T-helper 9 cell (primary cell): ENCODE data around the gene FOXK2.
"Not testable (repeated sequence)": the region's sequence is repeated elsewhere in the genome, so short reads cannot be mapped to it uniquely, and the experiment has no call there.

ENCODE experiments used
- DNase-seq: peaks from one replicate; pipeline ENCODE4 v3.0.0-alpha.2; 2020

FOXK2 gene

DNA sequence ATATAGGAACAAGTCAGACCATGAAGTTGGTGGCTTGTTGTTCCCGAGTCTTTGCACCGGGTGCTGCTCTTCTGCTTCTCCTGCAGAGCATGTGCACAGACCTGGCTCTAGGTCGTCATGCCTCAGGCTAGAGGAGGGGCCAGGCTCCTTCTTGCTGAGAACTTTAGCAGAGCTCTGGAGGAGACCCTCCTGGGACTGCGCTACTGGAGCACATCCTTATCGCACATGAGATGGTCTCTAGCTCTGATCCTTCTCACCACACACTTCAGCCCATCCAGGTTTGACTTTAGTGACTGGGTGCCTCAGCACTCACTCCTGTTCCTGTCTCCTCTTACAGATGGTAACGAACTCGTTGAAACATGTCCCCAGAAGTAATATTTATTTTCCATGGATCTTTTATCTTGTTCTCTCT lies 14.9 kb downstream of the FOXK2 start:
- no peak for DNase-seq

- no peak for DNase-seq
These were observed 17.1 kb downstream of the FOXK2 start for GRCh38 chr17:82536512-82537201.

GRCh38 chr17:82537228-82537627 lies 17.7 kb downstream of the FOXK2 start:
- DNase-seq: not testable (repeated sequence)

DNA sequence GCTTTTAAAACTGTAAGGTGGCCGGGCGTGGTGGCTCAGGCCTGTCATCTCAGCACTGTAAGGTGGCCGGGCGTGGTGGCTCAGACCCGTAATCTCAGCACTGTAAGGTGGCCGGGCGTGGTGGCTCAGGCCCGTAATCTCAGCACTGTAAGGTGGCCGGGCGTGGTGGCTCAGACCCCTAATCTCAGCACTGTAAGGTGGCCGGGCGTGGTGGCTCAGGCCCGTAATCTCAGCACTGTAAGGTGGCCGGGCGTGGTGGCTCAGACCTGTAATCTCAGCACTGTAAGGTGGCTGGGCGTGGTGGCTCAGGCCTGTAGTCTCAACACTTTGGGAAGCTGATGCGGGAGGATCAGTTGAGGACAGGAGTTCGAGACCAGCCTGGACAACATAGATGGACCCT lies 19.5 kb downstream of the FOXK2 start:
- not testable (repeated sequence) for DNase-seq

GRCh38 chr17:82542439-82542838 lies 22.9 kb downstream of the FOXK2 start:
- no peak for DNase-seq

DNA sequence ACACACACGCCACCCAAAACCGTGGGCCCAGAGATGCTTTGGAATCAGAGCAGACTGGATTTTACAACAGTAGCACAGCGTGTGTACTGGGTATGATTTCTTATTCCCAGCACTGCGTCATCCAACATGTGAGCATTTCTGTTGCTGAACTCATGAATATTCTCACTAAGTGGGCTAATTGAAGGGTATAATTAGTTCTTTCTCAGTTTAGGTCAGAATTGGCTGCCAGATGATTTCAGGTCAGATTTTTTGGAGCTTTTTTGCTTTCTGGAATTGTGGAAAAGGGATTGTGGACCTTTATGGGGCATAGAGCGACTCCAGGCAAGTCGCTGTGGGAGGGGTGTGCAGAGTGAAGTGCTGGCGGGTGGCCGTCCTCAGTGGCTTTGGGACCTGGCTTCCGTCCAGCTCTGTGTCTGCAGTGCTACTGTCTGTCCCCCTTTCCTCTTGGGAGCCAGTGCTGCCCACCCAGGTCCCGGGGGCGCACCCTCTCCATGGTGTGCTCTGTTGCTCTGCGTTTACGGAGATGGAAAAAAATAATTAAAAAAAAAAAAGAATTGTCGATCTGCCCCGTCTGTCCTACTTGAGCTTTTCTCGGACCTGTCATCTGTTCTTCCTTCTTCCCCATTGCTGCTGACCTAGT lies 25.0 kb downstream of the FOXK2 start:
- DNase-seq: no peak

DNA sequence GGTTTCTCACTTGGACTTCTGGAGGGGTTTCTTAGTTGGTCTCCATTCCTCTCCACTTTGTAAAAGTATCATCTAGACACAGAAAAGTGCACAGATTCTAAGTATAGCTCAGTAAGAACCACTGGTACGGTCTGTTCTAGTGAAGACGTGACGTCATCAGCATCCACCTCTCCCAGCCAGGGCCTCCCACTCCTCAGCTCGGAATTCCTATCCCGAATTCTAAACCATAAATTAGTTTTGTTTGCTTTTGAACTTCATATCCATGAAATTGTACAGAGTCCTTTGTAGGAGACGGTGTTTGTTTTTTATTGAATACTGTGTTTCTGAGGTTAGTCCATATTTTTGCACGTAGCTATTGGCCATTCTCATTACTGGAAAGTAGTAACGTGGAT lies 25.5 kb downstream of the FOXK2 start:
- DNase-seq: no peak

- no peak for DNase-seq
These were observed 28.4 kb downstream of the FOXK2 start for GRCh38 chr17:82547981-82548380.

DNA sequence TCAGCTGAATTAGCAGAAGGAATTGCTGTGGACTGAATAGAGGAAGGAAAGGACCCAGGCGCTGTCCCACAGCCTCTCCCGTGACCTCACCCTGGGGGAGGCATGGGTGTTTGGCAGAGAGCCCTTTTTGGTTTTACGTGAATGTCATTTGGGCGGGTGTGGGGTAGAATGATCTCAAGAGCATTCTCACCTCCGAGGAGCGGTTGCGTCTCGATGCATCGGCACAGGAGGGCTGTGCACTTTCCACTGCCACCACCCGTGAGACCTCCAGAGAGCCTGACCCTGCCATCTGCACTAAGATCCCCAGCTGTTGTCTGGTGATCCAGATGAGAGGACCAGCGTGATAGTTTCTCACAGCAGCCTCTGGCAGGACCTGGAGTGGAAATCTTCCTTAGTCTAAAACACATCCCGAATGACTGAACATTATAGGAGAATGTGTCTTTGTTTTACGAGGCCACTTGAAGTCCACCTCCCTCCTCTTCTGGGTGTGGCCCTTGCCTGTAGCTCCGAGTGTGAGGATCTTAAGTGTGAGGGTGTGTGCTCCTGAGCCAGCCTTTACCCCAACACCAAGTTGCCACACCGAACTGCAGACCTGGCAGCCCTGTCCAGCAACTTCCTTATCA lies 29.3 kb downstream of the FOXK2 start:
- DNase-seq: no peak

- DNase-seq: peak; percentile 64
These were observed 32.4 kb downstream of the FOXK2 start for GRCh38 chr17:82551779-82552457.

GRCh38 chr17:82552580-82552979 lies 33.0 kb downstream of the FOXK2 start:
- DNase-seq: no peak

DNA sequence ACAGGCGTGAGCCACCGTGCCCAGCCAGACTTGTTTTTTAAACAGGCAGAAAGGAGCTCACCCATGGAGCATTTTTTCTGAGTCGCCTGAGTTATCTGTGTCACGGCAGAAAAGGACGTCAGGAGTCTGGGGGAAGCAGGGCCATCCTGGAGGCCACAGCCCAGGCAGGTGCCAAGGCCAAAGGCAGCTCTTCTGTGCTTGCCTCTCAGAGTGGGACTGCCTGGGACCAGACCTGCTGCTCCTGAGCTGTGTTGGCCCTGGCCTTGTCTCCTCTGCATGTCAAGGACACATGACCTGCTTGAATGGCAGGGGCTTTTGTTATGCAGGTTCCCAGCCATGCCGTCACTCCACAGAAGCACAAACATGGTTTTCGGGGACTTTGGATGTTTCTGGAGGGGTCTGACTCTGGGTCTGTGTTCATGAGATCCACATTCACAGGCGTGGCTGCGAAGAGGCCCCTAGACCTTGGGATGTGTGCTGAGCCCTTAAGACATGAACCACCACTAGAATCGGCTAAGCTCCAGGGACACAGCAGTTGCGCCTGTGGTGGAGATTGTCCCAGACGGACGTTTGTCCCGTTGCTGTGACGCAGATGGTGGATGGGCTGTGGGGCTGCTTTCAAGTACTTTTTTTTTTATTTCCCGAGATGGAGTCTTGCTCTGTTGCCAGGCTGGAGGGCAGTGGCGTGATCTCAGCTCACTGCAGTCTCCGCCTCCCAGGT lies 33.8 kb downstream of the FOXK2 start:
- DNase-seq: no peak

DNA sequence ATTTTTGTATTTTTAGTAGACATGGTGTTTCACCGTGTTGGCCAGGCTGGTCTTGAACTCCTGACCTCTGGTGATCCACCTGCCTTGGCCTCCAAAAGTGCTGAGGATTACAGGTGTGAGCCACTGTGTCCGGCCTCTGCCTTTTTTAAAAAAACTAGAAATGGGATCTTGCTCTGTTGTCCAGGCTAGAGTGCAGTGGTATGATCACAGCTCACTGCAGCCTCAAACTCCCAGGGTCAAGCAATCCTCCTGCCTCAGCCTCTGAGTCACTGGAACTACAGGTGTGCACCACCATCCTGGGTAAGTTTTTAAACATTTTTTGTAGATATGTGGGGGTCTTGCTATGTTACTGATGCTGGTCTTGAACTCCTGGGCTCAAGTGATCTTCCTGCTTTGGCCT lies 38.0 kb downstream of the FOXK2 start:
- DNase-seq: not testable (repeated sequence)

GRCh38 chr17:82559566-82560251 lies 40.2 kb downstream of the FOXK2 start:
- no peak for DNase-seq

DNA sequence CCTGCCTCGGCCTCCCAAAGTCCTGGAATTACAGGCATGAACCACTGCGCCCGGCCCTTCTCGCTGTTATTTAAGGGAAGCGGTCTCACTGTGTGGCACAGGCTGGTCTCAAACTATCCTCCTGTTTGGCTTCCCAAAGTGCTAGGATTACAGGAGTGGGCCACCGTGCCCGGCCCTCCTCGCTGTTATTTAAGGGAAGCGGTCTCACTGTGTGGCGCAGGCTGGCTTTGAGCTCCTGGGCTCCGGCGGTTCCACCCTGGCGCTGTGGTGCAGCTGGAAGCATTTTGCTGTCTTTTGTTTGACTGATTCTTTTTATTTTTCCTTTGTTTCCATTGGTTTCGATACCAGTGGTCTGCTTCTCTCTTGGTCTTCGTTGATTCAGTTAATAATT lies 40.7 kb downstream of the FOXK2 start:
- no peak for DNase-seq

- DNase-seq: no peak
These were observed 41.4 kb downstream of the FOXK2 start for GRCh38 chr17:82560802-82561428.

- DNase-seq: no peak
These were observed 42.0 kb downstream of the FOXK2 start for GRCh38 chr17:82561429-82562035.

DNA sequence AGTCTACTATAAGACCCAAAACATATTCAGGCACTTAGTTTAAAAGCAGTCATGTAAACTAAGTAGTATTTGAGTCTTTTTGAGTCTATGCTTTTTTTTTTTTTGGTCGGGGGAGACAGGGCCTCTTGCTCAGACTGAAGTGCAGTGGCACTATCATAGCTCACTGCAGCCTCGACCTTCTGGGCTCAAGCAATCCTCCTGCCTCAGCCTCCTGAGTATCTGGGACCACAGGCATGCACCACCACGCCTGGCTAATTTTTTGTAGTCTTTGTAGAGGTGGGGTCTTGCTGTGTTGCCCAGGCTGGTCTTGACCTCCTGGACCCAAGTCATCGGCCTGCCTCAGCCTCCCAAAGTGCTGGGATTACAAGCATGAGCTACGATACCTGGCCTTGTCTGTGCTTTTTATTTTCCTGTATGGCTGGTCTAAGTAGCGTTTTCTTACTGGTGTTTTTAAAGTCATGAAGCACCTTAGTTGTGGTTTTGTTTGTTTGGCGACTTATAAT lies 43.2 kb downstream of the FOXK2 start:
- not testable (repeated sequence) for DNase-seq

DNA sequence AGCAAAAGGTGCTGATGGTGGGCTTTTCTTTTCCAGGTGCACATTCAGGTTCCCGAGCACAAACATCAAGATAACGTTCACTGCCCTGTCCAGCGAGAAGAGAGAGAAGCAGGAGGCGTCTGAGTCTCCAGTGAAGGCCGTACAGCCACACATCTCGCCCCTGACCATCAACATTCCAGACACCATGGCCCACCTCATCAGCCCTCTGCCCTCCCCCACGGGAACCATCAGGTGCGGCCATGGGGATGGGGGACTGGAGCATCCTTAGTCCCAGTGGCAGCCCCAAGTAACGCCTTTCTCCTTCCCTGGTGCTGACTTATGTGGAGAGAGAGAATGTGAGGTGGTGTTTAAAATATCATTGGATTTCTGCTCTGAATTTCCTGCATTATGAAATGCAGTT lies 43.8 kb downstream of the FOXK2 start:
- no peak for DNase-seq

- DNase-seq: not testable (repeated sequence)
These were observed 44.2 kb downstream of the FOXK2 start for GRCh38 chr17:82563745-82564144.

DNA sequence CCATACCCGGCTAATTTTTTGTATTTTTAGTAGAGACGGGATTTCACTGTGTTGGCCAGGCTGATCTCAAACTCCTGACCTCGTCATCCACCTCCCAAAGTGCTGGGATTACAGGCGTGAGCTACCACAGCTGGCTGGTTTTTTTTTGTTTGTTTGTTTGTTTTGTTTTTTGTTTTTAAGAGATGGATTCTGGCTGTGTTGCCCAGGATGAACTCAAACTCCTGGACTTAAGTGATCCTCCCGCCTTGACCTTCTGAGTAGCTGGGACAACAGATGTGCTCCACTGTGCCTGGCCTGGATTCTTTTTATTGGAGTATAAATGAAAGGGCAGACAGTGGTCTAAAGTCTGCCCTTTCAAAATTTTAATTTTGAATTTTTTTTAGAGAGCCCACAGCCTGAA lies 44.7 kb downstream of the FOXK2 start:
- DNase-seq: no peak
